Activated T-helper 1 cell treated with Interleukin-2 at 50 U/mL for 16 hours (primary cell): ENCODE results near the gene SRPK2.
"Not testable (repeated sequence)": the region's sequence is repeated elsewhere in the genome, so short reads cannot be mapped to it uniquely, and the experiment has no call there.

Experiments
- DNase-seq: peaks from one replicate; pipeline ENCODE4 v3.0.0-alpha.2; 2020; ENCODE audit warnings: low read depth

Gene SRPK2

GRCh38 chr7:105304040-105304895, 84.5 kb downstream of the SRPK2 start:
- DNase-seq, result no peak

GRCh38 chr7:105300587-105300986, 88.1 kb downstream of the SRPK2 start:
- DNase-seq, result not testable (repeated sequence)

GRCh38 chr7:105298439-105298894, 90.3 kb downstream of the SRPK2 start:
- no peak for DNase-seq

GRCh38 chr7:105297985-105298384, 90.7 kb downstream of the SRPK2 start:
- DNase-seq, result no peak

GRCh38 chr7:105297309-105297708, 91.4 kb downstream of the SRPK2 start:
- DNase-seq, result no peak

- DNase-seq, result no peak
Observed at GRCh38 chr7:105296491-105296890, 92.2 kb downstream of the SRPK2 start.

- no peak for DNase-seq
Observed at GRCh38 chr7:105295596-105296352, 92.9 kb downstream of the SRPK2 start.

GRCh38 chr7:105294482-105294881, 94.2 kb downstream of the SRPK2 start:
- DNase-seq, result not testable (repeated sequence)

- no peak for DNase-seq
Observed at GRCh38 chr7:105289704-105290103, 99.0 kb downstream of the SRPK2 start.

- no peak for DNase-seq
Observed at GRCh38 chr7:105286441-105286840, 102.3 kb downstream of the SRPK2 start.

GRCh38 chr7:105285118-105285874, 103.4 kb downstream of the SRPK2 start:
- no peak for DNase-seq

- DNase-seq, result no peak
Observed at GRCh38 chr7:105284014-105284413, 104.7 kb downstream of the SRPK2 start.

- no peak for DNase-seq
Observed at GRCh38 chr7:105281966-105282365, 106.8 kb downstream of the SRPK2 start.

- DNase-seq, result no peak
Observed at GRCh38 chr7:105279688-105280007, 109.1 kb downstream of the SRPK2 start.

GRCh38 chr7:105278973-105279687, 109.6 kb downstream of the SRPK2 start:
- DNase-seq, result no peak

GRCh38 chr7:105278565-105278964, 110.2 kb downstream of the SRPK2 start:
- DNase-seq, result no peak

- DNase-seq, result no peak
Observed at GRCh38 chr7:105277341-105277740, 111.4 kb downstream of the SRPK2 start.

GRCh38 chr7:105270117-105270516, 118.6 kb downstream of the SRPK2 start:
- no peak for DNase-seq

- DNase-seq, result no peak
Observed at GRCh38 chr7:105269397-105269796, 119.3 kb downstream of the SRPK2 start.

GRCh38 chr7:105268511-105269392, 120.0 kb downstream of the SRPK2 start:
- no peak for DNase-seq

GRCh38 chr7:105268056-105268455, 120.7 kb downstream of the SRPK2 start:
- DNase-seq, result no peak
